Loucy (cell line): ENCODE measurements around the gene FCER2.

Experiments
- CTCF ChIP-seq: fragments of 200-600 bp; sonication (generic); conservative IDR thresholded peaks from 2 replicates; pipeline ENCODE4 v1.5.1; 2014; ENCODE audit warnings: mild to moderate bottlenecking, antibody characterized with exemption, low read length
- EZH2phosphoT487 ChIP-seq: fragments of 200-600 bp; IDR thresholded peaks from 2 replicates; pipeline ENCODE4 v1.6.1; 2018; ENCODE audit warnings: antibody characterized with exemption, mild to moderate bottlenecking, moderate library complexity, borderline replicate concordance

GRCh38 chr19:7657131-7657751, 44.7 kb downstream of the FCER2 start:
- TF ChIP-seq EZH2phosphoT487 (no peak), CTCF (no peak)
